ENCODE measurements around the gene KLRC2.
A peak's percentile ranks its signal among the peaks of the same experiment; 100 is the strongest.

Gene KLRC2

DNA sequence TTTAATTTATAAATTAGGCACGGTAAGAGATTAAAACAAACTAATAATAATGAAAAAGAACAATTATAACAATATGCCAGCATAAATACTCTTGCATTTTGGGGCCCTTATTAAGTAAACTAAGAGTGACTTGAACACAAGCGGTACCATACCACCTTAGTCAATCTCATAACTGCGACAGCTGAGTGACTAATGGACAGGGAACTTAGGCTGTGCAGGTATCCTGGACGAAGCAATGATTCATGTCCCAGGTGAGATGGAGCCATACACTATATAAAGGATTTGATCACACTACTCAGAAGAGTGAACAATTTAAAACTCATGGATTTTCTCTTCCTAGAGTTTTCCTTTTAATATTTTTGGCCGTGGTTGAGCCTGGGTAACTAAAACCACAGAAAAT, 30.5 kb downstream of the KLRC2 start:
- H3K9me3 ChIP-seq (ENCODE audit: low read length): peaks cover 12% of the 10 kb centered on the region; the same call in 1 of the 2 replicates
- no peak overlapping the region for H3K9ac ChIP-seq (ENCODE audit: low read length)
- H3K27ac ChIP-seq (ENCODE audit: low read depth, low read length, poor library complexity, severe bottlenecking): no peak overlapping the region
- H3K36me3 ChIP-seq (ENCODE audit: insufficient read depth, low read length): peaks cover 82% of the 10 kb centered on the region
- peaks cover 4% of the 10 kb centered on the region; the same call in 1 of the 2 replicates for H3F3A ChIP-seq (ENCODE audit: insufficient read depth, low read length)
- H2AFZ ChIP-seq (ENCODE audit: low read length): no peak overlapping the region
- TF ChIP-seq EZH2 (IDR thresholded peaks at IDR 0.05; ENCODE audit: borderline replicate concordance, low read length) (no peak), CTCF (IDR thresholded peaks at IDR 0.05; ENCODE audit: low read length) (no peak)
- no peaks in the 10 kb centered on the region for H3K27me3 ChIP-seq (ENCODE audit: insufficient read depth, low read length)
- H3K79me2 ChIP-seq (ENCODE audit: insufficient read depth, low read length): peaks cover 88% of the 10 kb centered on the region
- no peak overlapping the region for H3K4me2 ChIP-seq (ENCODE audit: low read length)
- H3K9me2 ChIP-seq (ENCODE audit: low read depth, low read length): no peaks in the 10 kb centered on the region
- H3K4me1 ChIP-seq (ENCODE audit: insufficient read depth, low read length, severe bottlenecking): peaks cover 63% of the 10 kb centered on the region
- peak overlapping the region; percentile 13 for H3K4me3 ChIP-seq (ENCODE audit: low read depth, low read length, poor library complexity, severe bottlenecking)
- H4K20me1 ChIP-seq (ENCODE audit: insufficient read depth, low read length): no peaks in the 10 kb centered on the region

GRCh38 chr12:10404798-10405197, 31.0 kb downstream of the KLRC2 start:
- Histone ChIP-seq H3K9me3 (ENCODE audit: low read length) (peaks cover 12% of the 10 kb centered on the region; the same call in 1 of the 2 replicates), H3K4me1 (ENCODE audit: insufficient read depth, low read length, severe bottlenecking) (peaks cover 63% of the 10 kb centered on the region), H3K79me2 (ENCODE audit: insufficient read depth, low read length) (peaks cover 86% of the 10 kb centered on the region), H3K27ac (ENCODE audit: low read depth, low read length, poor library complexity, severe bottlenecking) (no peak overlapping the region), H2AFZ (ENCODE audit: low read length) (no peak overlapping the region), H3K4me2 (ENCODE audit: low read length) (peak overlapping the region; percentile 26; the same call in 1 of the 2 replicates), H3K4me3 (ENCODE audit: low read depth, low read length, poor library complexity, severe bottlenecking) (peak overlapping the region; percentile 13), H3K9ac (ENCODE audit: low read length) (no peak overlapping the region), H3K36me3 (ENCODE audit: insufficient read depth, low read length) (peaks cover 87% of the 10 kb centered on the region), H4K20me1 (ENCODE audit: insufficient read depth, low read length) (no peaks in the 10 kb centered on the region), H3K27me3 (ENCODE audit: insufficient read depth, low read length) (no peaks in the 10 kb centered on the region), H3F3A (ENCODE audit: insufficient read depth, low read length) (peaks cover 4% of the 10 kb centered on the region; the same call in 1 of the 2 replicates), H3K9me2 (ENCODE audit: low read depth, low read length) (no peaks in the 10 kb centered on the region)
- TF ChIP-seq EZH2 (IDR thresholded peaks at IDR 0.05; ENCODE audit: borderline replicate concordance, low read length): no peak
- no peak for TF ChIP-seq CTCF (IDR thresholded peaks at IDR 0.05; ENCODE audit: low read length)

GRCh38 chr12:10400829-10401228, 35.0 kb downstream of the KLRC2 start:
- Histone ChIP-seq H4K20me1 (ENCODE audit: insufficient read depth, low read length) (no peaks in the 10 kb centered on the region), H3K4me3 (ENCODE audit: low read depth, low read length, poor library complexity, severe bottlenecking) (no peak overlapping the region), H2AFZ (ENCODE audit: low read length) (no peak overlapping the region), H3K36me3 (ENCODE audit: insufficient read depth, low read length) (peaks cover 67% of the 10 kb centered on the region), H3F3A (ENCODE audit: insufficient read depth, low read length) (peaks cover 9% of the 10 kb centered on the region), H3K9ac (ENCODE audit: low read length) (no peak overlapping the region), H3K27me3 (ENCODE audit: insufficient read depth, low read length) (no peaks in the 10 kb centered on the region), H3K9me3 (ENCODE audit: low read length) (peaks cover 10% of the 10 kb centered on the region; the same call in 1 of the 2 replicates), H3K79me2 (ENCODE audit: insufficient read depth, low read length) (peaks cover 57% of the 10 kb centered on the region), H3K9me2 (ENCODE audit: low read depth, low read length) (no peaks in the 10 kb centered on the region), H3K4me1 (ENCODE audit: insufficient read depth, low read length, severe bottlenecking) (peaks cover 87% of the 10 kb centered on the region), H3K27ac (ENCODE audit: low read depth, low read length, poor library complexity, severe bottlenecking) (peak overlapping the region; percentile 97), H3K4me2 (ENCODE audit: low read length) (no peak overlapping the region)
- TF ChIP-seq CTCF (IDR thresholded peaks at IDR 0.05; ENCODE audit: low read length): no peak
- TF ChIP-seq EZH2 (IDR thresholded peaks at IDR 0.05; ENCODE audit: borderline replicate concordance, low read length): no peak
